Cardiac septum (tissue), 1 donor: ENCODE data around the gene ZNF558. TPM values are rescaled to one million over a fixed set of nuclear protein-coding genes. Genes with fewer than 3 reads are reported as not detected.

Experiments
- DNase-seq: peaks from one replicate; pipeline ENCODE4 v3.0.0-alpha.2; 2020; ENCODE audit warnings: low spot score
- intact Hi-C: fragments of 100-400 bp; cut with DNase I; formaldehyde crosslinking; loops from one replicate; pipeline ENCODE4 v1.14.0; 2022
- long read RNA-seq: library from polyadenylated mRNA; unstranded; transcript quantifications from one replicate; pipeline ENCODE4 v2.0.0, GENCODE V29; 2021
- total RNA-seq: library from RNA; stranded (reverse); fragmentation: NEBNext Ultra II Directional; extraction: Animal tissue kit (Norgen Biotek cat#: 25700); gene quantifications from one replicate; pipeline ENCODE4 v1.2.1, GENCODE V29; 2021
- donor health status: DM: no; HTN: no; CAD: no.

ZNF558 gene
- 11.7 TPM for total RNA-seq
- long read RNA-seq, full-length matches to known transcripts: 1 of 9 reads
- long read RNA-seq, partial matches to known transcripts: 4 of 9 reads
- long read RNA-seq, other reads (novel, unspliced or antisense): 4 of 9 reads

- DNase-seq: peak; percentile 100
- intact Hi-C loops: no loop called here
Observed at GRCh38 chr19:8832132-8833021, at the start of gene ZNF558, which contains the start of gene MBD3L1. Gene ZNF558, minus strand, starts transcription at chr19:8832304. Its CDS starts 9,645 bp downstream, at chr19:8822659. Gene MBD3L1, plus strand, starts transcription at chr19:8832377. Its CDS starts 10,302 bp downstream, at chr19:8842679.

- intact Hi-C loops: no loop called here
- DNase-seq: no peak
Observed at GRCh38 chr19:8881512-8881911, 49.4 kb upstream of the ZNF558 start.

- intact Hi-C loops: no loop called here
- no peak for DNase-seq
Observed at GRCh38 chr19:8880868-8881488, 48.9 kb upstream of the ZNF558 start.

GRCh38 chr19:8877854-8878705, 46.0 kb upstream of the ZNF558 start:
- intact Hi-C loops: no loop called here
- DNase-seq: no peak

- DNase-seq: no peak
- intact Hi-C loops: no loop called here
Observed at GRCh38 chr19:8866344-8866743, 34.2 kb upstream of the ZNF558 start.

- intact Hi-C loops: no loop called here
- no peak for DNase-seq
Observed at GRCh38 chr19:8858260-8858659, 26.2 kb upstream of the ZNF558 start.

GRCh38 chr19:8850488-8850887, 18.4 kb upstream of the ZNF558 start:
- intact Hi-C loops: no loop called here
- no peak for DNase-seq

- intact Hi-C loops: no loop called here
- DNase-seq: no peak
Observed at GRCh38 chr19:8849232-8849631, 17.1 kb upstream of the ZNF558 start.

- no peak for DNase-seq
- intact Hi-C loops: no loop called here
Observed at GRCh38 chr19:8846819-8847218, 14.7 kb upstream of the ZNF558 start.

- no peak for DNase-seq
Observed at GRCh38 chr19:8840708-8841107, 8.6 kb upstream of the ZNF558 start.

GRCh38 chr19:8835877-8836276, 3.8 kb upstream of the ZNF558 start:
- intact Hi-C loops: no loop called here
- no peak for DNase-seq

More at GRCh38 chr19:8840708-8841107, 8.6 kb upstream of the ZNF558 start:
- intact Hi-C loops: no loop called here

- DNase-seq: no peak
- intact Hi-C loops: no loop called here
Observed at GRCh38 chr19:8835446-8835845, 3.3 kb upstream of the ZNF558 start.

- DNase-seq: no peak
- intact Hi-C loops: no loop called here
Observed at GRCh38 chr19:8831832-8832131, 322 bp downstream of the ZNF558 start.

- DNase-seq: no peak
- intact Hi-C loops: no loop called here
Observed at GRCh38 chr19:8831373-8831772, 731 bp downstream of the ZNF558 start.

- DNase-seq: no peak
- intact Hi-C loops: no loop called here
Observed at GRCh38 chr19:8827277-8827676, 4.8 kb downstream of the ZNF558 start.

GRCh38 chr19:8826371-8826770, 5.7 kb downstream of the ZNF558 start:
- no peak for DNase-seq
- intact Hi-C loops: no loop called here

- intact Hi-C loops: no loop called here
- no peak for DNase-seq
Observed at GRCh38 chr19:8821748-8822241, 10.3 kb downstream of the ZNF558 start.

GRCh38 chr19:8820234-8820633, 11.9 kb downstream of the ZNF558 start:
- intact Hi-C loops: no loop called here
- no peak for DNase-seq

GRCh38 chr19:8815780-8816179, 16.3 kb downstream of the ZNF558 start:
- intact Hi-C loops: no loop called here
- no peak for DNase-seq

GRCh38 chr19:8814176-8814575, 17.9 kb downstream of the ZNF558 start:
- intact Hi-C loops: no loop called here
- DNase-seq: no peak
